ENCODE data around the gene CSNK1D.
A peak's percentile ranks its signal among the peaks of the same experiment; 100 is the strongest.

Gene CSNK1D

DNA sequence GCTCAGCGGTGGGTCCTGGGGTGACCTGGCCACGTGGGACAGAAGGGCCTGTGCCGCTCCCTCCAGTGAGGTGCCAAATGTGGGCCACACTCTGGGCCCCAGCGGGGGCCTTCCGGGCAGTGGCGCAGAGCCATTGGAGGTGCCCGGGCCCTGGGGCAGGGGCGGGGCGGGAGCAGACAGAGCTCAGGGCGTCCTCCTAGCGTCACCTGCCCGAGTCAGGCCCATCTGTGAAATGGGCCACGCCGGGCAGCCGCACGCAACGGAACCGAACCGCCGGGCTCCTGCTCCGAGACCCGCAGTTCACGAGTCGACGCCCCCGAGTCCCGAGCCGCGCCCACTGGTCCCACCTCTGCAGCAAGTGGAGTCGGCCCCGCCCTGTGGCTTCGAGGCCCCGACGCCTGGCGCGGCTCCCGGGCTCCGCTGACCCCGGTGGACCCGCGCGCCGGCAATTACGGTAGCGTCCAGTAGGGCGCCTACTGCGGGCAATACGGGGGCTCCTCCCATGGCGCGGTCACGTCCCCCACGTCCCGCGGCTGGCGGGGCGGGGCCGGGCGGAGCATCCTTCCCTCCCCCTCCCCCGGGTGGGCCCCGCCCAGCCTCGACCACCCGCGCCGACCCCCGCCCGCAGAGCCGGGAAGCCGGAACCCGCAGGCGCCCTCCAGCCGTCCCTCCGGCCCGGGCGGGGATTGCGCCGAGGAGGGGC is 42.7 kb downstream of the CSNK1D start:
- DNase-seq (ENCODE audit: low read depth) = no peak
- TF ChIP-seq, protein P1, sequence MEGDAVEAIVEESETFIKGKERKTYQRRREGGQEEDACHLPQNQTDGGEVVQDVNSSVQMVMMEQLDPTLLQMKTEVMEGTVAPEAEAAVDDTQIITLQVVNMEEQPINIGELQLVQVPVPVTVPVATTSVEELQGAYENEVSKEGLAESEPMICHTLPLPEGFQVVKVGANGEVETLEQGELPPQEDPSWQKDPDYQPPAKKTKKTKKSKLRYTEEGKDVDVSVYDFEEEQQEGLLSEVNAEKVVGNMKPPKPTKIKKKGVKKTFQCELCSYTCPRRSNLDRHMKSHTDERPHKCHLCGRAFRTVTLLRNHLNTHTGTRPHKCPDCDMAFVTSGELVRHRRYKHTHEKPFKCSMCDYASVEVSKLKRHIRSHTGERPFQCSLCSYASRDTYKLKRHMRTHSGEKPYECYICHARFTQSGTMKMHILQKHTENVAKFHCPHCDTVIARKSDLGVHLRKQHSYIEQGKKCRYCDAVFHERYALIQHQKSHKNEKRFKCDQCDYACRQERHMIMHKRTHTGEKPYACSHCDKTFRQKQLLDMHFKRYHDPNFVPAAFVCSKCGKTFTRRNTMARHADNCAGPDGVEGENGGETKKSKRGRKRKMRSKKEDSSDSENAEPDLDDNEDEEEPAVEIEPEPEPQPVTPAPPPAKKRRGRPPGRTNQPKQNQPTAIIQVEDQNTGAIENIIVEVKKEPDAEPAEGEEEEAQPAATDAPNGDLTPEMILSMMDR (IDR thresholded peaks at IDR 0.05; ENCODE audit: low read depth, low read length, missing control alignments) = peak; percentile 51
- H3K4me3 ChIP-seq (ENCODE audit: low read depth, low read length) = peak overlapping the region; percentile 94

DNA sequence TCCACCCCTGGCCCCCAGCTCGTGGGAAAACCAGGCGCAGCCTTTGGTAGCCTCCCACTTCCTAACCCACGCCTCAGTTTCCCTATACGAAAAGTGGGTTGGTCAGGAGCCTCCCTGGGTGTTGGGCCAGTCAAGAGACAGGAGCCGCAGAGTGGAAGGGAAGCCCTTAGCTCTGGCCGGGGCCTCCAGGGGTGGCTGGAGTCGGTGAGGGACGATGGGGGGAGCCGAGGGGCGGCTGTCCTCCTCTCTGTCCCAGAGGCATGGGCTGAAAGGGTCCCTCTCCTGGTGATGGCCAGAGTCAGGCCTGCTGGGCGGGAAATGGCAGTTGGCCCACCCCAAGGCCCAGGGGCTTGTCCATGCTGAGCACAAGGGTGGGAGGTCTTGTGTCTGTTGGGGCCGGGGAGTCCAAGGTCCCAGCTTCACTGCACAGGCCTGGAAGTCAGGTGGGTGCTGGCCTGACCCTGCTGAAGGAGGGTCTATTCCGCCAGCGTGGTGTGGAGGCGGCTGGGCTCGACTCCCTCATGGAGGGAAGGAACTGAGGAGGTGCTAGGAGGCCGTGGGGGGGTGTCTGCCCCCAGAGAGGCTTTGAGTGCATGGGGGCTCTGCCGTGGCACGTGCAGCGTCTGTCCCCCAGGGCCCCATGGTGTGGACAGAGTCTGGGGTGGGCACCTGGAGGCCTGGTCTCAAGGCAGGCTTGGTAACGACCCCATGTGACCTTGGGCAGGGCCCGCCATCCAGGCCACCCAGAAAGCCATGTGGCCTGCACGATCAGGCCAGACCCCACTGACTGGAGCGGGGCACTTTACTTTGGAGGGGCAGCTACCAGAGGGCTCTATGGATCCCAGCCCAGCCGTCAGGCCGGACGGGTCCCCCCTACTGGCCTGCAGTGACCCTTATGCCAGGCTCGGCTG is 43.5 kb downstream of the CSNK1D start:
- TF ChIP-seq, protein P1 (IDR thresholded peaks at IDR 0.05; ENCODE audit: low read depth, low read length, missing control alignments) = no peak
- peak overlapping the region; percentile 94 for H3K4me3 ChIP-seq (ENCODE audit: low read depth, low read length)
- no peak for DNase-seq (ENCODE audit: low read depth)

GRCh38 chr17:82228842-82229697 is 44.4 kb downstream of the CSNK1D start, which contains the start of gene SLC16A3:
SLC16A3 (plus strand) TSS chr17:82229042; CDS start chr17:82236009, 6,967 bp downstream.
- H3K4me3 ChIP-seq (ENCODE audit: low read depth, low read length) = peak within 1 kb of the TSS; percentile 94
- TF ChIP-seq, protein P1 (IDR thresholded peaks at IDR 0.05; ENCODE audit: low read depth, low read length, missing control alignments) = no peak
- DNase-seq (ENCODE audit: low read depth) = no peak

DNA sequence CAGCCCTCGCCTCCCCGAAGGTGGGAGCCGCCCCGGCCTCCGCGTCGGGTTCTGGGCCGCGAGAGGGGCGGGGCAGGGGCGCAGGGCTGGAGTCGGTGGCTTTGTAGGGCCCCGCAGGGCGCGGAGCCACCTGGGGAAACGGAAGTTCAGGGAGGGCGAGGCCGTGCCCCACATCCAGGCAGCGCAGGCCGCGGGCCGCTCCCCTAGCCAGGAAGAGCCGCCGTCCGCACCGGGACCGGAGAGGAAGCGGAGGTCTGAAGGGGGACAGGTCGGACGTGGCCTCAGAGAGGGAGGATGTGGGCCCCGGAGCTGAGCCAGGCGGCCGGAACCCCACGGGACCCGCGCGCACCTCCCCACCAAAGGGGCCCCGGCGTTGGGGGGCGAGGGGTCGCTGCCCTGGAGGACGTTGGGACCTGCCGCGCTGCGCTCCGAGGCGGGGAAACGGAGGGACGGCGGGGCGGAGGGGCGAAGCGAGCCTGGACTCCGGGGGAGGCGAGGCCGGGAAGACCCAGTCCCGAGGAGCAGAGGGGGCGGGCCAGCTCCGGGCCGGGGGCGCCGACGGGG is 45.1 kb downstream of the CSNK1D start:
- peak; percentile 41 for DNase-seq (ENCODE audit: low read depth)
- peak overlapping the region; percentile 94 for H3K4me3 ChIP-seq (ENCODE audit: low read depth, low read length)
- TF ChIP-seq, protein P1 (IDR thresholded peaks at IDR 0.05; ENCODE audit: low read depth, low read length, missing control alignments) = no peak

DNA sequence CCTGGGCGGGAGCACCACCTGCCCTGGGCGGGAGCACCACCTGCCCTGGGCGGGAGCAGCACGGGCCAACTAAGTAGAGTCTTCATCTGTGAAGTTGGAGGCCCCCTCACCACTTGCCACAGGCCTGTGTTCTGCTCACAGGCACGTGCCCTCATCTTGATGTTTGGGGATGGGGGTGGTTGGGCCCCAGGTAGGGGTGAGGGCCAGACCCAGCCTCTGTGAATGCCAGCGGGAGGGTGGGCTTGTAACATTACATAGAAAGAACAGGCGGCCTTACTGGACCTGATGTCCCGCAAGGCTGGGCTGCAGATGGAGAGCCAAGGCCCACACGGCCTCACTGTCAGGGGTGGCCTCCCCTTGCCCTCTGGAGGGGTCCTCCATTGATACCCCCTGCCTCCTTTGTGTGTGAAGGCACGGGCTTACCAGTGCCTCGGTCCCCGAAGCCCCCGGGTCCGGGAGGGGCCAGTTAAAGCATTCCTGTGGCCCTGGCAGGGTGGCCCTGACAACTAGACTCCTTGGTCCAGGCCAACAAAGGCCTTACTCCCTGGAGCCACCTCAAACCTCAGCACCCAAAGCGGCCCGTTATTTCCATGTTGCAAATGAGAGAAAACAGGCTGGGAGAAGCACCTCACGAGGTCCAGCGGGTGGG is 45.7 kb downstream of the CSNK1D start:
- peak overlapping the region; percentile 94 for H3K4me3 ChIP-seq (ENCODE audit: low read depth, low read length)

More for the DNA sequence above, 45.7 kb downstream of the CSNK1D start:
- no peak for DNase-seq (ENCODE audit: low read depth)
- TF ChIP-seq, protein P1 (IDR thresholded peaks at IDR 0.05; ENCODE audit: low read depth, low read length, missing control alignments) = no peak
